Hematopoietic multipotent progenitor cell treated with erythropoietin and hydrocortisone succinate and interleukin-3 and kit ligand, for 4 days (in vitro differentiated cells): ENCODE data around the gene PTGER1.
"Not testable (repeated sequence)": the region's sequence is repeated elsewhere in the genome, so short reads cannot be mapped to it uniquely, and the experiment has no call there.

Experiments used
- DNase-seq: peaks from one replicate; pipeline ENCODE4 v3.0.0-alpha.2; 2015

PTGER1 gene

GRCh38 chr19:14473978-14474578 is 1.1 kb downstream of the PTGER1 start:
- no peak for DNase-seq

DNA sequence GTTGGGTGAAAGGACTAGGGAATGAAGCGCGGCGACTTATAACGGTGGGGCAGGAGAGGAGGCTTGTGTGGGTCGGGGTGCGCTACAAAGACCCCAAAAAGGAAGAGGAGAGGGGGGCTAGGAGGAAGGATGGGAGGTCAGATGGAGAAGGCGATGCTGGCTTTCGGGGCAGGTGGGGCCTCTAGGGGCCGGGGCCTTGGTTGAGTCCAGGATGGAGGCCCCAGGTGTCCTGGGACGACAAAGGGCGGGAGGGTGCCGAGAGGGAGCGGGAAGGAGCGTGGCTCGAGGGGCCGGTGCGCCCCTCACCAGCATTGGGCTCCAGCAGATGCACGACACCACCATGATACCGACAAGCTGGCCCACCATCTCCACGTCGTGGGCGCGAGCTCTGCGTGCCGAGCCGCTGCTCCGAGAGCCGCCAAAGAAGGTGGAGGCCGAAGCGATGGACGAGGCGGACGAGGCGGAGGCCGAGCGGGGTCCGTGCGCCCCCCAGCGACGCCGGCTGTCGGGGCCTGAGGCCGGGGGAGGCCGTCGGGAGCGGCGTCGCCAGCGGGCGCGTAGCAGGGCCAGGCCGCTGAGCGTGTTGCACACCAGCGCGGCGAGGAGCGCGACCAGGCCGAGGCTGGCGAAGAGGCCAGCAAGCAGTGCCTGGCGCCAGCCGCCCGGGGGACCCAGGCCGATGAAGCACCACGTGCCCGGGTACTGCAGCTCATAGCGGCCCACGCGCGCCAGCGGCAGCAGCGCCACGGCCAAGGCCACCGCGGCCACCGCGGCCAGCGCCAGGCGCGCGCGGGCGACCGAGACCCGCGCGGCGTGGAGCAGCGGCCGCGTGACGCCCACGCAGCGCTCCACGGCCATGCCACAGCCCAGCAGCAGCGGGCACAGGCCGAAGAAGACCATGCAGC is 1.8 kb downstream of the PTGER1 start:
- DNase-seq = peak; percentile 61

- DNase-seq = peak; percentile 85
Observed at GRCh38 chr19:14472202-14472938, 2.8 kb downstream of the PTGER1 start.

DNA sequence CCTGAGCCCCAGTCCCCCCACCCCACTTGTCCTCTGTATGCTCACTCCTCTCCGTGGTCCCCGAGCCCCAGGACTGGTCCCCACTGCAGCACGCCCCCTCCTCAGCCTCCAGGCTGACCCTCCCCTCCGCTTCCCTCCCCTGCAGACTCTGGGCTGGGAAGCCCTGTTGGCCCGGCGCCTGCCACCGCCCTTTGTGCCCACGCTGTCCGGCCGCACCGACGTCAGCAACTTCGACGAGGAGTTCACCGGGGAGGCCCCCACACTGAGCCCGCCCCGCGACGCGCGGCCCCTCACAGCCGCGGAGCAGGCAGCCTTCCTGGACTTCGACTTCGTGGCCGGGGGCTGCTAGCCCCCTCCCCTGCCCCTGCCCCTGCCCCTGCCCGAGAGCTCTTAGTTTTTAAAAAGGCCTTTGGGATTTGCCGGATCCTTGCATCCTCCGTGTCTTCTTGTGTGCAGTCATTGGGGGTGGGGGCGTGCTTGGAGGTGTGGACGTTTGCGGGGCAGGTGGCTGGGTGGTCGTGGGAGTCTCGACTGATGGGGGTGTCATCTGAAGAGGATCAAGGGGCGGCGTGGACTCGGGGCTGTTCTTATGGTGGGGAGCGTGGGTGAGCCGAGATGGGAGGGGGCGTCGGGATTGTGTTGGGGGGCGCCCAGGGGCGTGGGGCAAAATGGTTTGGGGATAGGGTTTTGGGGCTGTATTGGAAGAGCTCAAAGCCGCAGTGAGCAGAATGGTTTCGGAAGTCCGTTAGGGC is 3.5 kb downstream of the PTGER1 start:
- no peak for DNase-seq

DNA sequence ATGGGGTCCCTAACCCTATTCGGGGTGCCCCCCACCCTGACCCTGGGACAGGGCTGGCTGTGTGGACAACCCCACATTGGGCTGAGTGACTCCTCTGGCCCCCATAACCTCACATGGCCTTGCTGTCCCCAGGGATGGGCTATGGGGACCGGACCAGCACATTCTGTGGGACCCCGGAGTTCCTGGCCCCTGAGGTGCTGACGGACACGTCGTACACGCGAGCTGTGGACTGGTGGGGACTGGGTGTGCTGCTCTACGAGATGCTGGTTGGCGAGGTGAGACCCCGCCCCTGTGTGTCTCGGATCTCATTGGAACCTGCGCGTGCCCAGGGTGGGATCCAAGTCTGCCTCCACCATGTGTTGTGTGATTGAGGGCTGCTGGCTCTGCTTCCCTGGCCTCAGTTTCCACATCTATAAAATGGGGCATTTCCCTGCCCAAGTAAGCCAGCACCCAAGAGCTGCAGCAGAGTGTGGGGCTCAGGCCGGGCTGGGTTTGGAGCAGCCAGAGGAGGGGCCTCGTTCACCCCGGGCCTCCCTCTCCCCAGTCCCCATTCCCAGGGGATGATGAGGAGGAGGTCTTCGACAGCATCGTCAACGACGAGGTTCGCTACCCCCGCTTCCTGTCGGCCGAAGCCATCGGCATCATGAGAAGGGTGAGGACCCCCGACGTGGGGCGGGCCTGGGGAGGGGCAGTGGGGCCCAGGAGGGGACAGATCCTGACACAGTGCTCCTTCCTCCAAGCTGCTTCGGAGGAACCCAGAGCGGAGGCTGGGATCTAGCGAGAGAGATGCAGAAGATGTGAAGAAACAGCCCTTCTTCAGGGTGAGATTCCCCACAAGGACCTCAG is 4.9 kb downstream of the PTGER1 start:
- DNase-seq = no peak

GRCh38 chr19:14467816-14468215 is 7.3 kb downstream of the PTGER1 start:
- DNase-seq = peak; percentile 45

DNA sequence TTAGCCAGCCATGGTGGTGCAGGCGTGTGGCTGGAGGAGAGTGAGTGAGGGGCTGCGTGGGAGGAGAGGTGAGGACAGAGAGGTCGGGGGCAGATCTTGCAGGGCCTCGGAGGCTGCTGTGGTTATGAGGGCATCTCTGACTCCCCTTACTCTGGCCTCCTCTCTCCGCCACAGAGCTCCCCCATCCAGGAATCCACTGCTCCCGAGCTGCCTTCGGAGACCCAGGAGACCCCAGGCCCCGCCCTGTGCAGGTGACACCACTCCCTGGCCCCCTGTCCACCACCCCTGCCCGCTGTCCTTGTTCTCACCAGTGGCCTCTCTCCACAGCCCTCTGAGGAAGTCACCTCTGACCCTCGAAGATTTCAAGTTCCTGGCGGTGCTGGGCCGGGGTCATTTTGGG is 7.8 kb downstream of the PTGER1 start:
- DNase-seq = no peak

- DNase-seq = no peak
Observed at GRCh38 chr19:14463747-14464146, 11.4 kb downstream of the PTGER1 start.

GRCh38 chr19:14462401-14462800 is 12.8 kb downstream of the PTGER1 start:
- not testable (repeated sequence) for DNase-seq

DNA sequence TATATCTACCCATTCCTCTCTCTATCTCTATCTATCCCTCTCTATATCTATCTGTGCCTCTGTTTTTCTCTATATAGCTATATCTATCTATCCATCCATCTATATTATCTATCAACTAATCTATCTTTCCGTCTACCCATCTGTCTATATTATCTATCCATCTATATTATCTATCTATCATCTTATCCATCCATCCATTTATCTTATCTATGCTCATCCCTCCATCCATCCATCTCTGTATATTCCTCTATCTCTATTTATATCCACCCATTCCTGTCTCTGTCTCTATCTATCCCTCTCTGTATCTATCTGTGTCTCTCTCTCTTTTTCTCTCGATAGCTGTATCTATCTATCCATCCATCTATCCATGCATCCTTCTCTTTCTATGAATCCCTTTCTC is 14.2 kb downstream of the PTGER1 start:
- DNase-seq = no peak

DNA sequence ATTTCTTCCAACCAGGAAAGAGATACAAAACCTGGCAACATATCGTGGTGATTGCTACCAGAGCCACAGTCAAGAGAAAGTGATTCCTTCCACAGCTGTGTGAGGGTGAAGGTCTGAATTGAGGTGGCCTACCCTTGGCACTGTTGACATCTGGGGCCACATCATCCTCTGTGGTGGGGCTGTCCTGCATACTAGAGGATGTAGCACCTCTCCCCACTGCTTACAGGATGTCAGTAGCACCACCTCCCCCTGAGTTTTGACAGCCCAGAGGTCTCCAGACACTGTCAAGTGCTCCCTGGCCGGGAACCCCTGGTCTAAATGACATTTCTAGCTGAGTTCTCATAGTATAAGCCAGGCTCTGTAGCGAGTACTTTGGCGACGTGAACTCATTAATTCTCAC is 15.5 kb downstream of the PTGER1 start:
- no peak for DNase-seq

- not testable (repeated sequence) for DNase-seq
Observed at GRCh38 chr19:14452303-14452702, 22.9 kb downstream of the PTGER1 start.

DNA sequence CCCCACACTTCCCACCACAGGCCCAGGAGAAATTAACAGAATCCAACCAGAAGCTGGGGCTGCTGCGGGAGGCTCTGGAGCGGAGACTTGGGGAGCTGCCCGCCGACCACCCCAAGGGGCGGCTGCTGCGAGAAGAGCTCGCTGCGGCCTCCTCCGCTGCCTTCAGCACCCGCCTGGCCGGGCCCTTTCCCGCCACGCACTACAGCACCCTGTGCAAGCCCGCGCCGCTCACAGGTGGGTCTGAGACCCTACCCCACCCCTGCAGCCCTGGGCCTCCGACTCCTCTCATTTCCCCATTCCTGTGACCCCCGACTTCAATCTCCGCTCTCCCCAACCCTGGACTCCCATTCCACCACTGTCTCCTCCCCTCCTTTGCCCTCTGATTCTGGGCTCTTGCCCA is 24.3 kb downstream of the PTGER1 start:
- no peak for DNase-seq

- DNase-seq = peak; percentile 91
Observed at GRCh38 chr19:14450168-14450874, 24.8 kb downstream of the PTGER1 start.

DNA sequence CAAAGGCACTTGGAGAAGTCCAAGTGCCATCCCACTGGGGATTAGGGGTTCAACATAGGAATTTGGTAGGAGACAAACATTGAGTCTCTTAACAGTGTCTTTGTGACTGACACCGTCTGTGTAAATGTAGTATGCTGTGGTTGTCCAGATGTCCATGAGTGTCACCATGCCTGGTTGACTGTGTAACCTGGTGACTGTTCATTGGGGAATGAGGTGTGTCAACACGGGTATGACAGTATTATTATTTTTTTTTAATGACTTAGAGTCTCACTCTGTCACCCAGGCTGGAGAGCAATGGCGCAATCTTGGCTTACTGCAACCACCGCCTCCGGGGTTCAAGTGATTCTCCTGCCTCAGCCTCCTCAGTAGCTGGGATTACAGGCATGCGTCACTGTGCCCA is 25.8 kb downstream of the PTGER1 start:
- DNase-seq = no peak

GRCh38 chr19:14446336-14447036 is 28.7 kb downstream of the PTGER1 start:
- no peak for DNase-seq

GRCh38 chr19:14443632-14444216 is 31.4 kb downstream of the PTGER1 start:
- no peak for DNase-seq

DNA sequence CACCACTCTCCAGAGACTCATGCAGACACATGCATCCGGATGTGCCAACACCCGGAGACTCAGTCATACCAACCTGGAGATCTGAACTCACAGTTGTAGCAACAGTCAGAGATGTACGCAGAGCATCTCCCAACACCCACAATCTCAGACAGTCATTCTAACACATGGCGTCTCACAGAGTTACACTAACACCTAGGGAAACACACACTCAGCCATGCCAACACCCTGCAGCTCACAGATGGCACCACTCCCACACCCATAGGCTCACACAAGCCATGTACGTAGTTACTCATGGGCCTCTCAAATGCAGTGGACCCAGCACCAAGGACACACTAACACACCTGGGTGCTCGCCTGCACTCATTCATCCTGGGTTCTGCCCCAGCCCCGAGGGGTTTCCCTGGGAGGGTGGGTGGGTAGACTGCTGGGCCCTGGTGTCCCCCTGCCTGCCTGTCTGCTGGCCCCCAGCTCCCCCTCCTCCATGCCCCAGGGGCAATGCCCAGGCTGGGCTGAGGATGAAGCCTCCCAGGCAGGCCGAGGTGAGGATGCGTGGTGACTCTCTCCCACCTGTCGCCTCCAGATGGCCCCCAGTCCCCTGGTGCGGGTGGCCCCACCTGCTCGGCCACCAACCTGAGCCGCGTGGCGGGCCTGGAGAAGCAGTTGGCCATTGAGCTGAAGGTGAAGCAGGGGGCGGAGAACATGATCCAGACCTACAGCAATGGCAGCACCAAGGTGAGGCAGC is 32.1 kb downstream of the PTGER1 start:
- DNase-seq = no peak
